ENCODE data around the gene DUSP12.

GRCh38 chr1:161737625-161738024 is 12.0 kb upstream of the DUSP12 start:
- TF ChIP-seq CTCF (IDR thresholded peaks at IDR 0.05) (no peak), POLR2A (IDR thresholded peaks at IDR 0.05) (no peak)

Measured in adrenal gland (tissue), 5 donors.